Measurements from ENCODE around the gene PKDCC.

PKDCC gene

DNA sequence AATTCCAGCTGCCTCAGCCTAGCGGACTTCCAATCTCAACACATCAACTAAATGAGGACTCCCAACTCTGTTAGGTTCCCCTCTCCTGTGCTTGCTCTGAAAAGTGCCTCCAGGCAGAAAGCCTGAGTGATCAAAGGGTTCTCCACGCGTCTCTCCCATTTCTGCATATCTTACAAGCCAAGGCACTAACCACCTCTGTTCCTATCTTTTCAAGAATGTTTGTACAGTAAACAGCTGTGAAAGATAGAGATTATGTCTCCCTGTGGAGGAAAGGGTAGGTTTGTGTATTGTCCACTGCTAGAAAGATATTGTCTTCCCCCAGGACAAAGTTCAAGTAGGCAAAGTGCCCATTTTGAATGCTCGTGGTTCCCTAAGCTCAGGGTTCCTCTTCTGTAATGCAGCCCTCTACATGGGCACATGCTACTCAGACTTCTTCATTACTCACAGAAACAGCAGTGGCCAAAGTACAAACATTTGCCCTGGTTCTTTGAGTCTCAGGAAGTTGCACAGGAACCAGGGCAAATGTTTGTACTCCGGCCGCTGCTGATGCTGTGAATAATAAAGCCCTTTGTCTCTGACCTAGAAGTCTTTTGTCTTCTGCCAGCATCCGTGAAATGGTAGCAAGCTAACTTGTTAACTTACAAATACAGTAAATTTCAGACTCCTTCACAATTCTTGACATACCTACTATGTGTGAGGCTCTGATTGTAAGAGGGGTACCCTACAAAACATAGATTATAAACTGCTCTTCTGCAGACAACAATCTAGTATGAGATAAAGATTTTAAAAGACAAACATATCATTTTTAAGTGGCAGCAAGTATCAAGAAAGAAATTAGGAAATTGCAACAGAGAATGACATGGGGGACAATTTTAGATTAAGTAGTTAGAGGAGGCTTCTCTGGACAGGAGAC, 44.5 kb downstream of the PKDCC start:
- no peak for DNase-seq

GRCh38 chr2:42094114-42094513, 46.3 kb downstream of the PKDCC start:
- no peak for DNase-seq

- DNase-seq: peak; percentile 65 to 70
These were observed 48.1 kb downstream of the PKDCC start for GRCh38 chr2:42095923-42096408.

DNA sequence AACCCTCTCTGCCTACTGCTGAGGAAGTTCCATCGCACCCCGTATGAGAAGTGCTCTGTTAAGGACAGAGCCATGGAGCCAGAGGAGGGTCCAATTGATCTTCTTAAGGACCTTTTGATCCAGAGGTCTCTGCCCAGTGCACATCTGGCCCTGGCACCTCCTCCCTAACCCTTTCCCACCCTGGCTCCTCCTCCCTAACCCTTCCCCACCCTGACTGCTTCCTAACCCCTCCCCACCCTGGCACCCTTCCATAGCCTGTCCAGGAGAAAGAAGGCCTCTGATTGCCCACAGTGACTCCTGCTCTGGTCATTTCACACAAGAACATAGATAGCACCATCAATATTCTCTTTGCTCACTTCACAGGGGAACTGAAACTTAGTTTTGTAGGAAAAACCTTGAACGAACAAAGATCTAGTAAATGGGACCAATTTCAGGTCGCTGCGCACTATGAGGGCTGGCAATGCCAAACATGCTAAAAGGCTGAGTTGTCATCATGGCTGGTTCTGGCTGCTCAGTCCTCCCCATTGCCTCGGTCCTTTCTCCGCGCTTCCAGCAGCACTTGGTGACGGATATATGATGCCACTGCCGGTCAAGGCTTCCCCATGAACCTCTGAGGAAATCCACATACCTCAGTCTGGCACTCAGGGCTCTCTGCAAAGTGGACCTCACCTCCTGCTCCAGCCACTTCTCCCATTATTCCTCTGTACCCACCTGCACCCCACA, 49.2 kb downstream of the PKDCC start:
- DNase-seq: no peak

DNA sequence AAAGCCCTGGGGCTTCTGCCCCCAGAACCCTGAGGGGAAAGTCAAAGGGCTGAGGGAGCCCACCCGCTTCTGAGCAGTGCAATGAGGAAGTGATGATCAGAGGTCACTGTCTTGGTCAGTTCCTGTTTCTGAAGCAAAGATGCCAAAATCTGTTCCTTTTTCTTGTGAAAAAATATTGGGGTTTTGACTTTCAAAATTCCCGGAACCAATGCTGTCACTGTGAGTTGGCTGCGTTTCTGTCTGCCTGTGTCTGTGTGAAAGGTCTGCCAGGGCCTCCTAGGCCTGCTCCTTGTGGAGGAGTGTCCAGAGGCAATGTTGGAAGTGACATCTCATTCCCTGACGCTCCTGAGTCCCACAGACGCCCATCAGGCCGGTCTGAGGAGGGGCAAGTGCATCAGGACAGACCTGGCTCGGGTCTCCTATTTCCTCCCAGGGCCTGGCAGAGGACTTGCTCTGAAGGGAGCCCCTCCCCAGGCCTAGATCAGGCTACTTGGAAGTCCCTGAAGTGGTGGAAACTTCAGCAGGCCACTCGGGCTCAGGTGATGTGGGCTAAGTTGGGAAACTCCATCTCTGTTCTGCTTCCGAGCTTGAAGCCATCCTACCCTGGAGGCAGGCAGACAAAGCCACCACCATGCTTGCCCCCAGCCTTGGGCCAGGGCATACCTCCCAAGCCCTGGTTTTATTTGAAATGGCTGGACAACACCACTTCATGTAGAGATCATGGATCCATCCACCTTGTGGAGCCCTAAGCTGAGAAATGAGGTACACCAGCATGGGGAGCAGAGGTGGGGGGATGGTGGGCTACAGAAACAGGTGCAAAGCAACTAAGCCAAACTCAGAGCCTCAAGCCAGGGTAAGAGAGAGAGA, 51.0 kb downstream of the PKDCC start:
- DNase-seq: no peak

GRCh38 chr2:42099438-42100173, 51.8 kb downstream of the PKDCC start:
- no peak for DNase-seq

DNA sequence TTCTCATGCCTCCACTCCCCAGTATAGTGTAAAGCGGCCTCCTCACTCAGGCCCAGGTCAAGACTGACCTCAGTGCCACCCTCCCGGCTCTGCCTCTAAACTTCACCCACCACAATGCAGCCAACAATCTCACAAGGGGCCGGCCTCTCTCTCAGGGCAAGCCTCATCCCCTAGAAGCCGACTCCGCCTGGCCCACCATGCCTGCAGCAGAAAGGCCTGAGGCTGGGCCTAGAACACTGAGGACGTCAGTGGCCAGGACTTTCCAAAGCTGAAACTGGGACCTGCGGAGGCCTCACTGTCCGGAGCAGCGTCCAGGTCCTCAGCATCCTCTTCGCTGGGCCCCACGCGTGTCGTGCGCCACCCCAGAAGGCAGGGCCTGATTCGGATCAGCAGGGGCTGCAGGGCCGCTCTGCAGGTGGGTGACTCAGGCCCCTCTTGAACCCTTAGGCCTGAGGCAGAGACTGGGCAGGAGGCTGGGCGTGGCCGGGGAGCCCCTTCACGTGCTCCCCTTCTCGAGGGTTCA, 52.9 kb downstream of the PKDCC start:
- DNase-seq: no peak

- DNase-seq: peak; percentile 48 to 56
These were observed 53.6 kb downstream of the PKDCC start for GRCh38 chr2:42101206-42102023.

- peak; percentile 80 to 94 for DNase-seq
These were observed 54.3 kb downstream of the PKDCC start for GRCh38 chr2:42102024-42102590.

GRCh38 chr2:42102591-42103450, 55.0 kb downstream of the PKDCC start:
- peak in 1 of 2 experiments; percentile 18 for DNase-seq

DNA sequence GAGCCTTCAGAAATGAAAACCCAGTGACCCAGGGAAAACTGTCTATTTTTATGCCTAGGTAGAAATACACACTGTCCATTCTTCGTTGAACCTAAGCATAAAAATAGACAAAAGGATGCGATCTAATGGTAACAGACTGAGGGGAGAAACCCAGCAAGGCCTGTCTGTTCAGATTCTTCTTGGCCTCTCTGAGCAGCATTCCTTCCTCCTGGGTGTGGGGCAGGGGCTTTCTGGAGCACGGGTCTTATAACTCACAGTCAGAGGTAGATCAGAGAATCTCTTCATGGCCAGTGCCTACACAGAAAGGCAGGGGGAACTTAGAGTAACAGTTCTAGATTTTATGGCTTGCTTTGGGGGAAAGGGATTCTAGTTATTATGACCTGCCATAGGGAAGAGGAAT, 56.0 kb downstream of the PKDCC start:
- no peak for DNase-seq

DNA sequence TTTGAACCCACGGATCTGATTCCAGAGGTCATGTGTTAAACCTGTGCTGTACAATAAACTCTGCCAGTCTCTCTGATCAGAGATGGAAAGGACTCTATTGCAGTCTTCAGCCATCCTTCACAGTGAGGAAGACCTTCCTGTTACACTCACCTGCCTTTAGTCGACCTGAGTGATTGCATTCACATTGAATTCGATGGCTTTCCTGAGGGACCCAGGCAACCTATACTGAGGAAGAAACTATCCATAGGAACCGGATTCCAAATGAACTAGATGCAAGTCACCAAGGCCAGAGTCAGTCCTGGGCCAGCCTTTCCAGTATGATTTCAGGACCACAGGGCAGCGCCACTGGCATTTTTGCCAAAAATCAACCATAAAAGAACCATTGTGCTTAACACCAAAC, 56.8 kb downstream of the PKDCC start:
- no peak for DNase-seq

DNA sequence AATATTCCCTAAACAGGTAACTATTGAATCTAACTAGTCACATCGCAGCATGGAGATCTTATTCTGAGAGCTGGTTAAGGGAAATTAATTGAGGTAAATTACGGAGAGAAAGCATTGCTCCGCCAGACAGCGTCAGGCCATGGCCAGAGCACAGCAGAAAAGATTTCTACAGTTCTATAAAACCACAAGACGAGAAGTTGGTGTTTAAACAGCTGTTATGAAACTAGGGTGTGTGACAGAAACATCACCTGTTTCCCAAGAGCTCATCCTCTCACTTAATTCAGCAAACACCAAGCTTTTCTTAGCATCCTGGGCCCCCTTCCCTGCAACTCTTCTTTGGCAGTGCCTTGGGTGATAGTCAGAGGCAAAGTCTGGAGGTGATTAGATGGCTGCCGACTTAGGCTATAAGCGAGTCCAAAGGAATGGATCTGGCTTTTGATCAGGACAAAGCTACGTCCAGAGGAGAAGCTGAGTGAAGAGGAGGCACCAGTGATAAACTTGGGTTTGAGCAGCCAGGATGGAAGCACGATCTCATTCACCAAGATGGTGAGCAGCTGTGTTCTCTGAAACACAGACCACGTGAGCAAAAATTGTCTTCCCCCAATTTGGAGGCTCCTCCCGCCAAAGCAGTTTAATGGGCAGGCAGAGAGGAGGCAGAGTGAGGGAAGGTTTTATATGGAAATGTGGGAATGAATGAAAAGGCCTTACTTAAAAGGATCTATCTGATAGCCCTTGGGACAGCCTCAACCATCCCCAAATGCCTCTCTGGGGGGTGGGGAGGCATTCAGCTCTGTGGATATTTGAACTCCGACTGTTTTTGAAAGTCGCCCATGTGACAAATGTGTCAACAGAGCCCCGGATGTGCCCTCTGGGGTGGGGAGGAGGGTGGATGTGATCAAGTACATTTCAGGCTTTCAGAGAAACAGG, 57.8 kb downstream of the PKDCC start:
- peak; percentile 40 to 74 for DNase-seq

GRCh38 chr2:42106257-42106816, 58.5 kb downstream of the PKDCC start:
- no peak for DNase-seq

DNA sequence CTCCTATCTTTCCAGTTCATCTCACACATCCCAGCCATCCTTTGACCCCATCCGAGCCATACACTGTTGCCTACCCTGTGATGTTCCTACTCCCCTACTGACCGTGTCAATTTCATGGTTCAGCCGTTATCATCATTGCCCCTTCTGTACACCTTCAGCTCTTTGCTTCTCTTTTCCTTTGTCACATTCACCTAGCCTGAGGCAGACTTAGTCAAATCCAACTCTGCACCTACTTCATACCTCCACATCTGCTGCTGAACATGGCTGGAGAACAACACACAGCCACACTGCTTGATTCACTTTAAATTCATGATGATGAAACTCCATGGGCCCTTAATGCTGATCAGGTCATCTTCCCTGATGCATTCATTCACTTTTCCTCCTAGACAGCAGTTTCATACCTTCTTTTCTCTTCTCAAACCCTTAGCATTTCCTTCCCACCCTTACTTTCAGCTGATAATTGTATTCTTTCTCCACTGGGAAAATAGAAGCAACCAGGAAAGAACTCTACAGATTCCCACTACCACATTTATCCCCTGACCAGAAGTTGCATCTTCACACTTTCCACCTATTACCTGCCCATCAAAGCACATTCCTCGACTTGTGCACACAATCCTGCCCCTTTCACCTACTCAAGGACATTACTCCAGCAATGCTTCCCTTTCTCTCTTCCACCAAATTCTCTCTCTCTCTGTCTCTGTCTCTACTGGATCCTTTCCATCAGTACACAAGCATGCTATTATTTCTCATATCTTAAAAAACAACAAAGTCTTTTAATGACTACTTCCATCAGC, 59.6 kb downstream of the PKDCC start:
- DNase-seq: no peak
